Chondrocyte (in vitro differentiated cells): Measurements from ENCODE around the gene MDFI. TPM values are rescaled to one million over a fixed set of nuclear protein-coding genes. Genes with fewer than 3 reads are reported as not detected.
A peak's percentile ranks its signal among the peaks of the same experiment; 100 is the strongest.

Experiments used
- DNase-seq: peaks from one replicate; pipeline ENCODE4 v3.0.0; 2021; ENCODE audit warnings: mixed read lengths, low spot score
- H3K27ac Mint-ChIP-seq: one replicate; pipeline ENCODE4 v1.8.0; 2021; ENCODE audit warnings: mild to moderate bottlenecking, moderate library complexity, mixed read lengths; ENCODE audit not compliant: unreplicated experiment
- H3K27me3 Mint-ChIP-seq: 2 replicates; pipeline ENCODE4 v1.8.0; 2021; ENCODE audit warnings: low read depth, mixed read lengths
- H3K36me3 Mint-ChIP-seq: 2 replicates; pipeline ENCODE4 v1.8.0; 2021; ENCODE audit warnings: low read depth, mixed read lengths
- H3K4me1 Mint-ChIP-seq: 2 replicates; pipeline ENCODE4 v1.8.0; 2021; ENCODE audit warnings: low read depth, mild to moderate bottlenecking, mixed read lengths
- H3K4me3 Mint-ChIP-seq: one replicate; pipeline ENCODE4 v1.8.0; 2021; ENCODE audit warnings: mild to moderate bottlenecking, moderate library complexity, mixed read lengths; ENCODE audit not compliant: unreplicated experiment
- H3K9me3 Mint-ChIP-seq: 2 replicates; pipeline ENCODE4 v1.8.0; 2021; ENCODE audit warnings: low read depth, mixed read lengths
- total RNA-seq: library from RNA; stranded (reverse); gene quantifications from 3 replicates; pipeline ENCODE4 v1.2.1, GENCODE V29; 2021
- TF ChIP-seq, protein P1 (sequence below): fragments of 200-600 bp; sonication (generic); IDR thresholded peaks from 2 replicates; pipeline ENCODE4 v1.5.0; 2021; ENCODE audit warnings: antibody characterized with exemption, mild to moderate bottlenecking, moderate library complexity

MDFI gene
- total RNA-seq, 1 donor from 2014 or later, result 31.8 TPM

DNA sequence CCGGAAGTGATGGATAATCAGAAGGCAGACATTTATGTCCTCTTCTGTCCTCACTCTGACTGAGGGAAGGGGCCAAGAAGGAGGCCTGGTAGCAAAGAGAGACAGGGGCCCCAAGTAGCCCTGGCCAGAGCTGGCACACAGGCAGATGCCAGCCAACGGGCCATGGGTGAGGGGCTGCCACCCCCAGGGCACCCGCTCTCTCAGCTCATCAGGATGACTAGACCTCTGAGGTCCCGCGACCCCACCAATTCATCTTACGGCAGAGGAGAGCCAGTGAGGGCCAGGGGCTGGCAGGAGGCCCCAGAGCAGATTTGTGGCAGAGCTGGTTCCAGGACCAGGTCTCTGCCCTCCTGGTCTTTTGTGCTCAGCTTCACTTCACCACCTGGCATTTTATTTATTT is 43.1 kb upstream of the MDFI start:
- Mint-ChIP-seq H3K4me1 (no peaks in the 10 kb centered on the region), H3K27me3 (no peaks in the 10 kb centered on the region), H3K4me3 (no peak overlapping the region), H3K36me3 (peaks cover 12% of the 10 kb centered on the region), H3K27ac (no peak overlapping the region), H3K9me3 (no peaks in the 10 kb centered on the region)
- DNase-seq, result peak; percentile 71
- TF ChIP-seq, protein P1, sequence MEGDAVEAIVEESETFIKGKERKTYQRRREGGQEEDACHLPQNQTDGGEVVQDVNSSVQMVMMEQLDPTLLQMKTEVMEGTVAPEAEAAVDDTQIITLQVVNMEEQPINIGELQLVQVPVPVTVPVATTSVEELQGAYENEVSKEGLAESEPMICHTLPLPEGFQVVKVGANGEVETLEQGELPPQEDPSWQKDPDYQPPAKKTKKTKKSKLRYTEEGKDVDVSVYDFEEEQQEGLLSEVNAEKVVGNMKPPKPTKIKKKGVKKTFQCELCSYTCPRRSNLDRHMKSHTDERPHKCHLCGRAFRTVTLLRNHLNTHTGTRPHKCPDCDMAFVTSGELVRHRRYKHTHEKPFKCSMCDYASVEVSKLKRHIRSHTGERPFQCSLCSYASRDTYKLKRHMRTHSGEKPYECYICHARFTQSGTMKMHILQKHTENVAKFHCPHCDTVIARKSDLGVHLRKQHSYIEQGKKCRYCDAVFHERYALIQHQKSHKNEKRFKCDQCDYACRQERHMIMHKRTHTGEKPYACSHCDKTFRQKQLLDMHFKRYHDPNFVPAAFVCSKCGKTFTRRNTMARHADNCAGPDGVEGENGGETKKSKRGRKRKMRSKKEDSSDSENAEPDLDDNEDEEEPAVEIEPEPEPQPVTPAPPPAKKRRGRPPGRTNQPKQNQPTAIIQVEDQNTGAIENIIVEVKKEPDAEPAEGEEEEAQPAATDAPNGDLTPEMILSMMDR, result no peak

DNA sequence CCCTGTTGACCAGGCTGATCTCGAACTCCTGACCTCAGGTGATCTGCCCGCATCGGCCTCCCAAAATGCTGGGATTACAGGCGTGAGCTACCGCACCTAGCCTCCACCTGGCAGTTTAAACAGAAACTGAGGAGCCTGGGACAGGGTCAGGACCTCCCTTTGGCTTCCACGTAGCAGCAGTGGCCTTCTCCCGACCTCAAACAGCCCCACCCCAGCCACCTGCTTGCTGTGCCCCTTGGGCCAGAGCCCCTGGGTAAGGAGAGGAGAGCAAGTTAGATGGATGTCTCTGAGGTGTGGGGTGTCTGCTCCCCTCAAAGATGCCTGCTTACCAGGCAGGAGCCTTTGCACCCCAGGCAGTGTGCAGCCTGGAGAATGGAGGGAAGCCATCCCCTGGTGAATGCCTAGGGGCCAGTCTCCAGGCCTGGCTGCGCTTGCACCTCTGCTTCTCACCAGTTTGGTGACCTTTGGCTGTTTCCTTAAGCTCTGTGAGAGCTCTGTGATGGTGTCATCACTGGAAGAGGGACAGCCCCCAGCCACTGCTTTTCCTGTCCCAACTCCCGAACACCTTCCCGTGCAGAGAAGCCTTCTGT is 42.1 kb upstream of the MDFI start:
- H3K4me1 Mint-ChIP-seq, result no peaks in the 10 kb centered on the region
- DNase-seq, result peak; percentile 61
- no peaks in the 10 kb centered on the region for H3K27me3 Mint-ChIP-seq
- peaks cover 7% of the 10 kb centered on the region for H3K36me3 Mint-ChIP-seq
- no peak overlapping the region for H3K4me3 Mint-ChIP-seq
- TF ChIP-seq, protein P1, result no peak
- no peak overlapping the region for H3K27ac Mint-ChIP-seq
- H3K9me3 Mint-ChIP-seq, result no peaks in the 10 kb centered on the region

DNA sequence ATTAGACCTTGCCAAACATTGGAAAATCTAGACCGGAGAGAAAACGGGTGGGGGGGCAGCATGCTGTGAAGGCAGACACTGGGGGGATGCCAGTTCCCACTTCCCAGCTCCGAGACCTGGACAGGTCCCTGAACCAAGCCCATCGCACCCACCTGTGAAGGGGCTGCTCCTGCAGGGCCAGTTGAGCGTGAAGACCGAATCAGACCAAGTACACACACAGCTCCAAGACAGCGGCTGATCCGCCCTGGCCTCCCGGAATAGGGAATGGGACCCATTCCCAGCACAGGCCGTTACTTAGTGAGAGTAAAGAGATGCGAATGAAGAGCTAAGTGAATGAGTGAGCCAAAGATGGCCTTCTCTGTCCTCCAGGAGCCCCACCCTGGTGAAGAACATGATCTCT is 41.5 kb upstream of the MDFI start:
- Mint-ChIP-seq H3K4me3 (no peak overlapping the region), H3K4me1 (no peaks in the 10 kb centered on the region), H3K36me3 (peaks cover 7% of the 10 kb centered on the region), H3K9me3 (no peaks in the 10 kb centered on the region), H3K27ac (no peak overlapping the region), H3K27me3 (no peaks in the 10 kb centered on the region)
- DNase-seq, result peak; percentile 77
- TF ChIP-seq, protein P1, result no peak

DNA sequence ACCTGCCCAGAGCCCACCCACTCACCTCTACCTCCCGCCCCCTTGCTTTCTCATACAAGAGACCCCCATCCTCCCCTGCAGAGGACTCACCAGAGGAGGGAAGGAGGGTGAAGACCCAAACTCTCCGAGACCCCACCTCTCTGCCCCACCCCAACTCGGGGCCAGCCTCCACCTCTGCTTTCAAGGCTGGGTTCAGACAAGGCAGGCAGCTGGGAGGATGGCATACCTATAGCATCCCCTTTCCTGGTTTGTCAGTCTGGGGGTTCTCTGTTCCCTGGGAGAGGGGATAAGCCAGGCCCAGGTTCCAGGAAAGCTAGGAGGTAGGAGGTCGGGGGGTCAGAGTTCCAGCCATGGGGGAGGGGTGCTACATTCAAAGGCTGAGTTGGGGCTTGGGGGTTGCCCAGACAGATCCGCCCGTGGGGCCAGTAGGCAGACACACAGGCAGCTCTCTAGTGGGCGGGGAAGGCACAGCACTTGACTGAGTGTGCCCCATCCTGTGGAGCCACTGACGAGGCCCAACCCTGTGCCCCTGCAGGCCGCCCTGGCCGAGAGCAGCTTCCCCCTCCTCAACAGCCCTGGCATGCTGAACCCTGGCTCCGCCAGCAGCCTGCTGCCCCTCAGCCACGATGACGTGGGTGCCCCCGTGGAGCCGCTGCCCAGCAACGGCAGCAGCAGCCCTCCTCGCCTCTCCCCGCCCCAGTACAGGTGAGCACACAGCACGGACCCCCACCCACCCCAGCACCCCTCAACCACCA is 40.8 kb upstream of the MDFI start:
- peaks cover 7% of the 10 kb centered on the region for H3K36me3 Mint-ChIP-seq
- TF ChIP-seq, protein P1, result no peak
- H3K27ac Mint-ChIP-seq, result no peak overlapping the region
- peak; percentile 88 for DNase-seq
- no peak overlapping the region for H3K4me3 Mint-ChIP-seq
- H3K4me1 Mint-ChIP-seq, result peaks cover under 1% of the 10 kb centered on the region
- no peaks in the 10 kb centered on the region for H3K9me3 Mint-ChIP-seq
- no peaks in the 10 kb centered on the region for H3K27me3 Mint-ChIP-seq

DNA sequence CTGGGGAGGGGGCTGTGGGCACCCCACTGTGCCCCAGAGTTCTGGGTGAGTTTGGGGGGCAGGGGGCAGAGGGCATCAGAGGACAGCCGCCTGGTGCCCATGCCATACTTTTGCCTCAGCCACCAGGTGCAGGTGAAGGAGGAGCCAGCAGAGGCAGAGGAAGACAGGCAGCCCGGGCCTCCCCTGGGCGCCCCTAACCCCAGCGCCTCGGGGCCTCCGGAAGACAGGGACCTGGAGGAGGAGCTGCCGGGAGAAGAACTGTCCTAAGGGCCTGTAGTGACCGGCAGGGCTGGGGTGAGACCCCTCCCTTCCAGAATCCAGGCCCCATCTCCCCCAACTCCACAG is 39.6 kb upstream of the MDFI start:
- peaks cover 5% of the 10 kb centered on the region for H3K36me3 Mint-ChIP-seq
- no peak overlapping the region for H3K4me3 Mint-ChIP-seq
- H3K4me1 Mint-ChIP-seq, result peaks cover 8% of the 10 kb centered on the region
- H3K9me3 Mint-ChIP-seq, result no peaks in the 10 kb centered on the region
- no peak for DNase-seq
- no peak overlapping the region for H3K27ac Mint-ChIP-seq
- no peaks in the 10 kb centered on the region for H3K27me3 Mint-ChIP-seq
- TF ChIP-seq, protein P1, result no peak
